Tibial nerve (tissue), 4 donors: ENCODE data around the gene LYPD3. TPM values are rescaled to one million over a fixed set of nuclear protein-coding genes. Genes with fewer than 3 reads are reported as not detected.

ENCODE experiments used
- DNase-seq, 2 donors: peaks; one replicate each; pipeline ENCODE4 v3.0.0-alpha.2; 2019; ENCODE audit warnings: low spot score in 2 of 2
- H3K27ac ChIP-seq, 4 donors: fragments of 200-600 bp; sonication (generic) in 3 of 4; one replicate each; pipeline ENCODE4 v1.5.1; 2017 to 2019; ENCODE audit warnings: mild to moderate bottlenecking in 1 of 4
- H3K27me3 ChIP-seq, 2 donors: fragments of 200-600 bp; sonication (generic) in 1 of 2; one replicate each; pipeline versions ENCODE4 v1.5.1 to v1.6.0; 2017 to 2019
- H3K36me3 ChIP-seq, 3 donors: fragments of 200-600 bp; sonication (generic); one replicate each; pipeline ENCODE4 v1.5.1; 2018 to 2019
- H3K4me1 ChIP-seq, 4 donors: fragments of 200-600 bp; sonication (generic) in 3 of 4; one replicate each; pipeline ENCODE4 v1.5.1; 2017 to 2019
- H3K4me3 ChIP-seq, 4 donors: fragments of 200-600 bp; sonication (generic) in 3 of 4; one replicate each; pipeline ENCODE4 v1.5.1; 2017 to 2019; ENCODE audit warnings: mild to moderate bottlenecking in 1 of 4, moderate library complexity in 1 of 4
- H3K9me3 ChIP-seq, 4 donors: fragments of 200-600 bp; sonication (generic) in 3 of 4; one replicate each; pipeline ENCODE4 v1.5.1; 2017 to 2019
- CTCF ChIP-seq, 5 experiments: fragments of 200-600 bp in 3 of 5; fragments of 450-650 bp in 2 of 5; sonication (generic) in 3 of 5; IDR thresholded peaks; one replicate each; pipeline ENCODE4 v1.5.1; 2016 to 2019; ENCODE audit warnings: antibody characterized with exemption in 5 of 5, mild to moderate bottlenecking in 3 of 5, moderate library complexity in 2 of 5
- EP300 ChIP-seq, 2 donors: sonication (generic); formaldehyde crosslinking; IDR thresholded peaks; one replicate each; pipeline ENCODE4 v1.6.1; 2017; ENCODE audit warnings: antibody characterized with exemption in 2 of 2, mild to moderate bottlenecking in 1 of 2
- POLR2A ChIP-seq, 2 donors: fragments of 450-650 bp; IDR thresholded peaks; one replicate each; pipeline ENCODE4 v1.6.1; 2017; ENCODE audit warnings: antibody characterized with exemption in 2 of 2, mild to moderate bottlenecking in 2 of 2, moderate library complexity in 2 of 2
- WGBS, 2 donors: methylation state at CpG; one replicate each; pipeline ENCODE4 v1.1.5; 2018; 5-methylcytosine and 5-hydroxymethylcytosine counted together
- total RNA-seq, 4 donors: library from RNA; depleted of rRNA; stranded (reverse); fragments of >200 nt; gene quantifications; one replicate each; pipeline ENCODE4 v1.1.0, GENCODE V29; 2016

Gene LYPD3
- total RNA-seq, 4 donors from 2014 or later, result 0.42 to 0.44 TPM; not detected in 2

- Histone ChIP-seq H3K27ac (no peak overlapping the region), H3K27me3 (no peaks in the 10 kb centered on the region), H3K9me3 (no peaks in the 10 kb centered on the region), H3K36me3 (no peaks in the 10 kb centered on the region), H3K4me1 (peaks cover 0 to 17% (median 6%) of the 10 kb centered on the region in 4 donors), H3K4me3 (no peak overlapping the region)
- no peak for DNase-seq
- 89 to 95% methylated on average over 4 of the region's 4 CpGs for WGBS, 2 donors
- TF ChIP-seq CTCF (IDR thresholded peaks at IDR 0.05) (no peak), POLR2A (IDR thresholded peaks at IDR 0.05) (no peak), EP300 (IDR thresholded peaks at IDR 0.05) (no peak)
These were observed 3.1 kb upstream of the LYPD3 start for GRCh38 chr19:43468354-43469159.

GRCh38 chr19:43467730-43468129, 2.3 kb upstream of the LYPD3 start:
- Histone ChIP-seq H3K27me3 (no peaks in the 10 kb centered on the region), H3K4me3 (no peak overlapping the region), H3K4me1 (peaks cover 0 to 20% (median 6%) of the 10 kb centered on the region in 4 donors), H3K27ac (peak overlapping the region in 1 of 4 donors; percentile 15), H3K9me3 (no peaks in the 10 kb centered on the region), H3K36me3 (no peaks in the 10 kb centered on the region)
- WGBS, 2 donors, result 57 to 61% methylated on average over 4 of the region's 4 CpGs
- no peak for TF ChIP-seq EP300 (IDR thresholded peaks at IDR 0.05)
- TF ChIP-seq CTCF (IDR thresholded peaks at IDR 0.05), result no peak
- TF ChIP-seq POLR2A (IDR thresholded peaks at IDR 0.05), result no peak
- no peak for DNase-seq

GRCh38 chr19:43467276-43467675, 1.9 kb upstream of the LYPD3 start:
- no peak for DNase-seq
- H3K27me3 ChIP-seq, result no peaks in the 10 kb centered on the region
- no peak for TF ChIP-seq POLR2A (IDR thresholded peaks at IDR 0.05)
- TF ChIP-seq CTCF (IDR thresholded peaks at IDR 0.05), result no peak
- no peak for TF ChIP-seq EP300 (IDR thresholded peaks at IDR 0.05)
- H3K4me3 ChIP-seq, result no peak overlapping the region
- no peak overlapping the region for H3K27ac ChIP-seq
- no peaks in the 10 kb centered on the region for H3K36me3 ChIP-seq
- no peaks in the 10 kb centered on the region for H3K9me3 ChIP-seq
- WGBS, 2 donors, result 73 to 77% methylated on average over 6 of the region's 6 CpGs
- peaks cover 0 to 22% (median 6%) of the 10 kb centered on the region in 4 donors for H3K4me1 ChIP-seq

- WGBS, 2 donors, result 95 to 100% methylated on average over 1 of the region's 1 CpG
- peaks cover 0 to 22% (median 6%) of the 10 kb centered on the region in 4 donors for H3K4me1 ChIP-seq
- H3K36me3 ChIP-seq, result no peaks in the 10 kb centered on the region
- TF ChIP-seq POLR2A (IDR thresholded peaks at IDR 0.05), result no peak
- no peak for TF ChIP-seq EP300 (IDR thresholded peaks at IDR 0.05)
- no peak for TF ChIP-seq CTCF (IDR thresholded peaks at IDR 0.05)
- no peak overlapping the region for H3K4me3 ChIP-seq
- no peak overlapping the region for H3K27ac ChIP-seq
- no peak for DNase-seq
- H3K27me3 ChIP-seq, result no peaks in the 10 kb centered on the region
- no peaks in the 10 kb centered on the region for H3K9me3 ChIP-seq
These were observed 1.4 kb upstream of the LYPD3 start for GRCh38 chr19:43466793-43467192.

DNA sequence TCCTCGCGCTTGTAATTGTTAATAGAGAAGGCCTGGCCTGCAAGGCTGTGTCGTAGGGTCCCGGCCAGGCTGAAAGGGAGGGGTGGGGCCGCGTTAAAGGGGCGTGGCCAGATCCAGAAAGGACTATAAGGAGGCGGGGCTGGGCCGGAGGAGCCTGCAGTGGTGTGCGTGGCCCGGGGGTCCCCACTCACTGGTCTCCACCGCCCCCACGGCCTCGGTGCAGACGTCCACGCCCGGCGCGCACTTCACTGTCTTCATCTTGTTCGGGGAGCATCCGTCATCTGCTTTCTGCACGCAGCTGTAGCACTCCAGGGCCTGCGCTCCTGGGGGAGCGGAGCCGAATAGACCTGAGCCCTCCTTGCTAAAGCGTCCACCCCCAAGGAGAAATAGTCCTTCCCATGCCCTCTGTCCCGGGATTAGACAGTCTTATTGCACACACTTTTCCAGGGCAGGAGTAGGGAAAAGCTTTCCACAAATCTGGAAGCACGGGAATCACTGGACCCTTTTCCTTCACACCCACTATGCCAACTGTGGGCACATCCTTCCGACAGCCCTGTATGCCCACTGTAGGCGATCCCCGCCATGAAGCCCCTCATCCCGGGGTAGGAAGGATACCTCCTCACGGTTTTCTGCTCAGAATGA, 1.2 kb downstream of the LYPD3 start:
- 10 to 13% methylated on average over 21 to 28 of the region's 33 CpGs for WGBS, 2 donors
- no peaks in the 10 kb centered on the region for H3K27me3 ChIP-seq
- peak; percentile 71 to 84 for DNase-seq

More for the DNA sequence above, 1.2 kb downstream of the LYPD3 start:
- peak overlapping the region; percentile 50 to 80 (median 64) for H3K4me3 ChIP-seq
- H3K27ac ChIP-seq, result peak overlapping the region; percentile 84 to 98 (median 92)
- no peaks in the 10 kb centered on the region for H3K9me3 ChIP-seq
- peaks cover 0 to 8% (median 0%) of the 10 kb centered on the region in 3 donors for H3K36me3 ChIP-seq
- TF ChIP-seq CTCF (IDR thresholded peaks at IDR 0.05) (no peak), EP300 (IDR thresholded peaks at IDR 0.05) (peak in 1 of 2 donors; percentile 3)
- H3K4me1 ChIP-seq, result peaks cover 0 to 22% (median 6%) of the 10 kb centered on the region in 4 donors
